ENCODE measurements around the gene HDAC1. TPM values are rescaled to one million over a fixed set of nuclear protein-coding genes. Genes with fewer than 3 reads are reported as not detected.

The HDAC1 gene
- total and polyA plus RNA-seq, 2 of the 4 experiments (the other 2 are of a cell fraction) = 95.5 to 139 TPM

DNA sequence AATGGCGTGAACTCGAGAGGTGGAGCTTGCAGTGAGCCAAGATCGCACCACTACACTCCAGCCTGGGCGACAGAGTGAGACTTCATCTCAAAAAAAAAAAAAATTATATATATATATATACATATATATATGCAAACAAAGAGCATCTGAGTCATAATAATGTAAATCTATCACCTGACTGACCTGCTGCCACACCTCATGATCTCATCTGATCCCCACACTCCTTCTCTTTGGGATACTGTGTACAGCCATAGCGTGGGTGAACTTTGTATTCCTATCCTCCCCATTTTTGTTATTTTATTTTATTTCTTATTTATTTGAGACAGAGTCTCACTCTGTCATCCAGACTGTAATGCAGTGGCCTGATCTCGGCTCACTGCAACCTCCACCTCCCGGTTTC, 2.6 kb upstream of the HDAC1 start:
- in situ Hi-C loops (cut with MboI; ENCODE audit: low sequenced_read_pairs) = no loop called here
- Histone ChIP-seq H3K27ac (ENCODE audit: insufficient read depth, low read length) (no peak overlapping the region), H3K4me3 (ENCODE audit: insufficient read depth, low read depth, low read length) (no peak overlapping the region), H3K36me3 (ENCODE audit: control insufficient read depth, insufficient read depth, low read length) (no peaks in the 10 kb centered on the region), H3K23ac (ENCODE audit: low read depth, low read length) (no peak overlapping the region), H3K9ac (ENCODE audit: low read depth, low read length) (no peak overlapping the region), H3K4ac (ENCODE audit: low read depth, low read length) (no peak overlapping the region), H3K27me3 (ENCODE audit: control insufficient read depth, insufficient read depth, low read length) (no peaks in the 10 kb centered on the region), H3K18ac (ENCODE audit: low read depth, low read length) (no peak overlapping the region), H3K56ac (ENCODE audit: extremely low read depth, insufficient read depth, low read length) (no peak overlapping the region), H3K9me3 (ENCODE audit: control insufficient read depth, insufficient read depth, low read length) (no peaks in the 10 kb centered on the region), H2BK120ac (ENCODE audit: low read depth, low read length) (no peak overlapping the region), H3K4me2 (ENCODE audit: low read depth, low read length) (no peak overlapping the region), H2AFZ (replicated peaks; ENCODE audit: low read length, poor library complexity) (no peak overlapping the region), H3K4me1 (ENCODE audit: control insufficient read depth, insufficient read depth, low read length) (0 out of 2 replicates have a peak, but pooled peaks cover 2% of the 10 kb centered on the region), H2BK20ac (ENCODE audit: low read depth, low read length) (no peak overlapping the region), H4K8ac (ENCODE audit: low read depth in 2 of 2, low read length in 2 of 2) (no peak overlapping the region), H3K9me1 (ENCODE audit: insufficient read depth, low read length) (peaks cover 3% of the 10 kb centered on the region; the same call in 1 of the 2 replicates), H2BK15ac (ENCODE audit: low read depth, low read length) (no peak overlapping the region), H4K20me1 (ENCODE audit: insufficient read depth, low read length) (no peaks in the 10 kb centered on the region), H4K5ac (ENCODE audit: low read depth, low read length) (no peak overlapping the region), H3K79me1 (ENCODE audit: low read depth in 1 of 2, low read length in 2 of 2) (peaks cover 11 to 23% of the 10 kb centered on the region in 2 experiments; a peak in 3 of 4 replicates), H3K14ac (replicated peaks; ENCODE audit: low read depth, low read length) (no peak overlapping the region), H4K91ac (ENCODE audit: insufficient read depth, low read depth, low read length) (no peak overlapping the region), H2BK5ac (ENCODE audit: low read depth, low read length, poor library complexity, severe bottlenecking) (no peak overlapping the region), H2AK5ac (ENCODE audit: low read depth, low read length) (no peak overlapping the region), H2AK9ac (replicated peaks; ENCODE audit: low read depth, low read length, poor library complexity) (no peak overlapping the region)
- intact Hi-C loops (cut with micrococcal nuclease) = no loop called here
- POLR2A ChIA-PET (ENCODE audit: unreplicated experiment) = no interaction called here
- TF ChIP-seq FOS (IDR thresholded peaks at IDR 0.05; ENCODE audit: low read depth, low read length) (no peak), CHD1 (IDR thresholded peaks at IDR 0.05; ENCODE audit: low read depth, low read length) (no peak), ELK1 (IDR thresholded peaks at IDR 0.05; ENCODE audit: borderline replicate concordance, low read depth, low read length) (no peak), RAD21 (IDR thresholded peaks at IDR 0.05; ENCODE audit: low read length) (no peak), CEBPB (IDR thresholded peaks at IDR 0.05; ENCODE audit: low read depth, low read length) (no peak), NFE2L2 (IDR thresholded peaks at IDR 0.05; ENCODE audit: low read depth, low read length) (no peak), BHLHE40 (IDR thresholded peaks at IDR 0.05; ENCODE audit: low read depth, low read length) (no peak), RCOR1 (IDR thresholded peaks at IDR 0.05; ENCODE audit: insufficient replicate concordance, low read length) (no peak), MAFK (IDR thresholded peaks at IDR 0.05; ENCODE audit: low read depth, low read length) (no peak), SMC3 (IDR thresholded peaks at IDR 0.05; ENCODE audit: low read depth, low read length) (no peak), POLR2A (IDR thresholded peaks at IDR 0.05; ENCODE audit: low read depth, low read length) (no peak), MXI1 (IDR thresholded peaks at IDR 0.05; ENCODE audit: borderline replicate concordance, low read depth, low read length) (no peak), USF2 (IDR thresholded peaks at IDR 0.05; ENCODE audit: low read depth, low read length) (no peak), MAZ (IDR thresholded peaks at IDR 0.05; ENCODE audit: borderline replicate concordance, low read depth, low read length) (no peak), RFX5 (IDR thresholded peaks at IDR 0.05; ENCODE audit: low read depth, low read length) (no peak)
- TF ChIP-seq, protein P1, sequence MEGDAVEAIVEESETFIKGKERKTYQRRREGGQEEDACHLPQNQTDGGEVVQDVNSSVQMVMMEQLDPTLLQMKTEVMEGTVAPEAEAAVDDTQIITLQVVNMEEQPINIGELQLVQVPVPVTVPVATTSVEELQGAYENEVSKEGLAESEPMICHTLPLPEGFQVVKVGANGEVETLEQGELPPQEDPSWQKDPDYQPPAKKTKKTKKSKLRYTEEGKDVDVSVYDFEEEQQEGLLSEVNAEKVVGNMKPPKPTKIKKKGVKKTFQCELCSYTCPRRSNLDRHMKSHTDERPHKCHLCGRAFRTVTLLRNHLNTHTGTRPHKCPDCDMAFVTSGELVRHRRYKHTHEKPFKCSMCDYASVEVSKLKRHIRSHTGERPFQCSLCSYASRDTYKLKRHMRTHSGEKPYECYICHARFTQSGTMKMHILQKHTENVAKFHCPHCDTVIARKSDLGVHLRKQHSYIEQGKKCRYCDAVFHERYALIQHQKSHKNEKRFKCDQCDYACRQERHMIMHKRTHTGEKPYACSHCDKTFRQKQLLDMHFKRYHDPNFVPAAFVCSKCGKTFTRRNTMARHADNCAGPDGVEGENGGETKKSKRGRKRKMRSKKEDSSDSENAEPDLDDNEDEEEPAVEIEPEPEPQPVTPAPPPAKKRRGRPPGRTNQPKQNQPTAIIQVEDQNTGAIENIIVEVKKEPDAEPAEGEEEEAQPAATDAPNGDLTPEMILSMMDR (conservative IDR thresholded peaks at IDR 0.05; ENCODE audit: low read depth, low read length) = no peak
- DNase-seq (no peak), ATAC-seq (ENCODE audit: low read depth) (no peak)
- dilution Hi-C loops (cut with HindIII; ENCODE audit: low sequenced_read_pairs, unreplicated experiment) = no loop called here
- CTCF ChIA-PET = interaction anchor here (1.4 kb wide), 1 partner anchor 41 kb away, joined by 6 read pairs; no protein-coding TSS in a partner anchor
- no TSS peak for BruUV-seq (replicated peaks)
- 92% methylated on average over 2 of the region's 7 CpGs; no CpG with 5 or more reads in 1 of the 2 experiments for WGBS, 2 experiments (ENCODE audit: extremely low coverage in 2 of 2, insufficient read length in 1 of 2)

Measured in IMR-90 (cell line).